CD4-positive, alpha-beta T cell treated with Interleukin-1 beta for 1 hour (primary cell): Measurements from ENCODE around the gene MBOAT7.

ENCODE experiments used
- DNase-seq, 2 donors: peaks; one replicate each; pipeline ENCODE4 v3.0.0-alpha.2; 2020 to 2022

MBOAT7 gene

DNA sequence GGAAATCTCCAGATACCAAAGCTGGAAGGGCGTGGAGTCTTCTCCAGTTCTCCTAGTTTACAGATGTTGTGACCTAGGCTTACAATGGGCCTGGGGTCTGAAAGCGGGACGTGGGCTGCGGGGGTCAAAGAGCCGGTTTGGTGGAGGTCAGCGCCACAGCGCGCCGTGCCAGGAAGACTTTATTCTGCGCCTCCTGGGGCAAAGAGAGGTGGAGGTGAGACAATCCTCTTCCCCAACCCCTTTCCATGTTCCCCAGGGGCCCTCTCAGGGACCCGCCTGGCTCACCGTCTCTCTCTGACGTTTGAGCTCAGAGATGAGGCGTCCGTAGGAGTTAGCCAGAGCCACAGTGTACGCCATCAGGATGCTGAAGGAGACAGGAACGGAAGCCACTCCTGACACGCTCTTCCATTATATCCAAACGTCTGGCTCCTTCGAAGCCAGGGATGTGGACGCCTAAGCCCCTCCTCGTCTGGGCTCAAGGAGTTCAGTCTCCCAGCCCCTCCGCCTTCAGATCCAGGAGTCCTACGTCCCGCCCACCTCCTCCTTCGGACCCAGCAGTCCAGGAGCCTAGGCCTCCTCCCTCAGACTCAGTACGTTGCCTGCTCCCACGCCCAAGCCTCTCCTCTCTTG lies 29.1 kb downstream of the MBOAT7 start:
- DNase-seq = no peak

DNA sequence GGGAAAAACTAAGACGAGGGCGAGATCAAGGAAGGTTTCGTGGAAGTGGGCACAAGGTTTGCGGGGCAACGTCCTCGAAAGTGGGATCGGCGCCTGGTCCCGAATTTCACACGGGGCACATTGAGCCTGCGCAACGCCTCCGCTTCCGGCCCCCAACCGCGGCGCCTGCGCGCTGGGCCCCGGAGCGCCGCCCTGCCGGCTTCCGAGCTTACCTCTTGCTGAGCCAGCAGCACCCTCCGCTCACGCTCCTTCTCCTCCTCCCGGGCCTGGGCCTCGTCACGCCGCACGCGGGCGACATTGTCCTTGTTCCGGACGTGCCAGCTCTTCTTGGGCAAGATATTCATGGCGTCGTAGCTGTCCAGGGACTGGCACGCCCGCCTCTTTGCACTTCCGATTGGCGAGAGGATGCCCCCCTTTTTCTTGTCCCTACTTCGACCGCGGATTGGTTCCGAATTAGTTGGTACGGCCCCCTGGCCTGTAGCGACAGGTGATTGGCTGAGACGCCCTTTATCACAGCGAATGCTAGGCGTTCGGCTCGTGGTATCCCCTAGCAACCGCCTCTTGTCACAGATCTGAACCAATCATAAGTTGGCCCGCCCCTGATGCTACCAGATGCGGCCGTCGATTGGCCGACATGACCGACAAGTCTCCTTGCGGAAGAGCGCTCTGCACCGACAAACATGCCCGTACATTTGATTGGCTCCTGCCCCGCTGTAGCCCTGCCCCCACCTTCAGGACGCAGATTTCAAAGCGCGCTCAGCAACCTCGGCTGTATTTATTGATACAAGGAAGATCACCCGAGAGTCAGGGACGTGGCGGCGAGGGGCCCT lies 29.8 kb downstream of the MBOAT7 start, which contains the start of gene LENG1:
TSS of gene LENG1 (minus strand) at position 370 of the 830 bp plus-strand sequence. CDS start at position 344, 26 bp downstream.
- peak; percentile 100 for DNase-seq

DNA sequence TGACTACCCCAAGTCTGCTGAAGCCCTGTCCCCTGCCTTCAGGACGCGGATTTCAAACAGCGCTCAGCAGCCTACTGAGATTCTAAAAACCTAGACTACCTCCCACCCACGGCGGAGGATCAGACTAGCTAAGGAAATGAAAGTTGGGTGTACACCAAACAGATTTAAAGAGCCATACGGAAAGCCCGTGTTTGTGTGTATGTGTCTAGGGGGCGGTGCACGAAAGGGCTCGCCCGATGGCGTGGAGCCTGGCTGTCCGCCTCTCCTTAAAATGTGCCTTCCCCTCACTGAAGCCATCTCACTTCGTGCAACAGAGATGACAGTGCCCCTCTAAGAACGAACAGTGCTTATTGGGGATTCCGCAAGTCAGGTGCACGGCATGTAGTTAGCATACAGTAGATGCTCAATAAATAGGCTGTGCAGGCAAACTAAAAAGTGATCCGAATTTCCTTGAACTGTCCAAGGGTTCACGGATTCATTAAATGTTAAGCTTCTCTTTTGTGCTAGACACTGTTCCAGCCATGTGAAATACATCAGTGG lies 30.5 kb downstream of the MBOAT7 start:
- DNase-seq = peak in 1 of 2 donors; percentile 33

DNA sequence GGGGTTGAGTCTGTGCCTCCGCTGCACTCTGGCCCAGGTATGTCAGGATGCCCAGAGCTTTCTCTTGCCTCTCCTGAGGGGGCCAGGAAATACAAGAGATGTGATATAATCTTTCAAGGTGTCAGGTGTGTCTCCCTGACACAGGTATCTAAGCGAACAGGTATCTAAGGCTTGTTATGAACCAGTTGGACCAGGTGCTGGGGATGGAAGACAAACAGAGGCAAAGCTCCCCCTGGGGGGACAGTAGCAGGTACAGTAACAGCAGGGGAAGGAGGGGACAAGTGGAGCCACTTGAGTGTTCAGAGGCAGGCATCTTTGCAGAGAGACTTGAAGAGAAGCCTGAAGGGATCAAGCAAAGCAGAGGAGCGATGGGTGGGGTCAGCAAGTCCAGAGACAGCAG lies 32.4 kb downstream of the MBOAT7 start:
- DNase-seq = no peak

DNA sequence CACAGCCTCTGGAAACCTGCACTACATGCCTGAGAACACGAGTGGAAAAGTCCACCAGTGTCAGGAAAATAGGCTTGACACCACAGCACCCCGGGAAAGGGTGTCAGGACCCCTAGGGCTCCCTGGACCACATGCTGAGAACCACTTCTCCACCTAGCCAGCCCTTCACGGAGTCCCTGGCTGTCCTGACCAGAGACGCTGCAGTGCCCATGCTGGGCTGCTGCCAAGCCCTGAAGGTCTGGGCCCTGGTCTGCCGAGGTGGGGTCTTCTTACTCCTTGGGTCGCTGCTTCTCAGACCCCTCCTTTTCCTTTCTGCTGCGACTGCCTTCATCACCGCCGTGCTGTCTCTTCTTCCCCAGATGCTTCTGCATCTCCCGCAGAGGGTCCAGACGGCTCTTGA lies 32.9 kb downstream of the MBOAT7 start:
- no peak for DNase-seq

DNA sequence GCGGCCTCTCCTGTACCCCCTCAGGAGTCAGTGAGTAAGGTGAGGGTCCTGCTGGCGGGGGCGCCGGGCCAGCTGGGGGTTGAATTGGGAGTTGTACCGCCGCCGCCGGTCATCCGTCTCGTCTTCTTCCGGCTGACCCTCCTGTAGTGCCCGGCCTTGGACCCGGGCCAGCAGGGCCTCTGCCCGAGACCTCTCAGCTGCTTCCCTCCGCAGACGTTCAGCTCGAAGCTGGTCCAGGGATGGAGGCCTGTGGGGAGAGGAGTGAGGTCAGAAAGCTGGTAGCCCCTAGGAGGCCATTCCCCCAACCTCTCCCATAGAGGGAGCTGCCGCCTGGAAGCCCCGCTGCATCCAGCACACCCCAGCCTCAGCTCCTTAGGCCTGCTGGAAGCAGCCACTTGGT lies 33.7 kb downstream of the MBOAT7 start:
- no peak for DNase-seq

DNA sequence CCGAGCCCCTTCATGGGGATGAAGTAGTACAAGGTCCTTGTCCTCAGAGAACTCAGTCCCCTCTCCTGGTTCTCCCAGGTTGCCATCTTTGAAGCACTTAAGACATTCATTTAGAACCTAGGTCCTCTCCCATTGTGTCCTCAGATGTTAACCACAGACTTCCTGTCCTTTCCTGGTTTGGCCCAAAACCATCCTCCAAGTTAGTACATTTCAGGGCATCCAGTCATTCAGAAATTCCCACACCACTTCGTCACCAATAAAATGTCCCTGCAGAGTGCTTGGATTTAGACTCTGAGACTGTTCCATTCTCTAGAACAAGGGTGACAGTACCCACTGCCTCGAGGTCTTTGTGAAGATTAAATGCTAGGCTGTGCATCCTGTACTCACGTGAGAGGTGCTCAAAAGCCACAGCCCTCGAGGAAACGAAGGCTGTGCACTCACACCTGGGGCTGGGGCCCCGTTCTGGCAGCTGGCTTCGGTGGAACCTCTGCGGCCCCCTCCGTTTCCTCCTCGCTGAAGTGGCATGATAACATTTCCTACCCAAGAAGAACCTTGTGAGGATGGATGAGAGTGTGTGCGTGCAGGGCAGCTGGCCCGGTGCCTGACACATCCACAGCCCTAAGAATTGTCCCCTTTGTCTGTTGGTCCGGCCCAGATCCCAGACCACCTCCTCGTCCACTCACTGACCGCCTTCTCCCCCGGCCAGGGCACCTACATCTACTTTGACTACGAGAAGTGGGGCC lies 34.6 kb downstream of the MBOAT7 start:
- peak; percentile 31 to 38 for DNase-seq

DNA sequence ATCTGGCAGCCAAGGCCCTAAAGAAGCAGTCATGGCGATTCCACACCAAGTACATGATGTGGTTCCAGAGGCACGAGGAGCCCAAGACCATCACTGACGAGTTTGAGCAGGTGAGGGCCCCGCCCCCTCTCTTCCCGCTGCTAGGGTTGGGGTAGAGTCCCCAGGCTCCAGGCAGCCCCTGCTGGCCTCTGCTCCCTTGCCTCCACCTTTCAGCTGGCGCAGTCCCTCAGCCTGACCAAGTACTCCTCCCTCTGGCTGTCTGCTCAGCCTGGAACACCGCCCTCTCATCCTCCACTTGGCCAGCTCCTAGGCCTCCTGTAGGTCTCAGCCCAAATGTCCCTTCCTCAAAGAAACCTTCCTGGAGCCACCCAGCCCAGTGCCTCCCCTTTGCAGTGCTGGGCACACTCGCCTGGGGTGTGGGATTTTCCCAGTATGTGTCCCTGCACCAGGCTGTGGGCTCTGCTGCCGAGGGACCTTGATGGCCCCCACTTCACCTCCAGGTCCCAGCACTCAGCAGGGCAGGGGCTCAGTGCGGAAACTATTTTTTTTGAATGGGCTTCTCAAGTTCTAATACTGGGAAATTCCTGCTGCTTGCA lies 35.6 kb downstream of the MBOAT7 start:
- no peak for DNase-seq

DNA sequence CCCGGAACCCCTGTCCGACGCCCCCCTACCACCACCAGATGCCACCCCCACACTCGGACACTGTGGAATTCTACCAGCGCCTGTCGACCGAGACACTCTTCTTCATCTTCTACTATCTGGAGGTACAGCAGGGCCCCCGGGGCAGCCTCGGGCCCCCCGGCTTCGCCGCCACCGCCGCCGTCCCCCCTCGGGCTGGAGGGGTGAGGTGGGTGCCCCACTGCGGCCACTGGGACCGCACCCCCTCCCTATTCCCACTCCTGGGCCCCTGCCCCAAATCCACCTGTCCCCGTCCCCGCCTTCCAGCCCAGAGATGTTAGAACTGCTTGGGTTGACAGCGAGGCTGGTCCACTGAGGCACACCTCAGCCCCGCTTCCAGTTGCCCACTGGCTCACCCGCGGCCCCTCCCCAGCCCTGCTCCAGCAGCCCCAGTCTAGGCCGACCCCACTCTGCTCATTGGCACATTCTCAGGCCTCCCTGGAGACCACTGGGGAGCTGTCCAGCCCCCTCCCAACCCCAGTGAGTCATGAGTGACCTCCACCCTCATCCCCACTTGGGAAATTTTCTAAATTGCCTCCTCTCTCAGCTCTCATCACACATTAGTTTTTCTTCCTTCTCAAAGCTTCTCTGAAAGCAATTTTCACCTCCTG lies 36.4 kb downstream of the MBOAT7 start:
- DNase-seq = no peak

DNA sequence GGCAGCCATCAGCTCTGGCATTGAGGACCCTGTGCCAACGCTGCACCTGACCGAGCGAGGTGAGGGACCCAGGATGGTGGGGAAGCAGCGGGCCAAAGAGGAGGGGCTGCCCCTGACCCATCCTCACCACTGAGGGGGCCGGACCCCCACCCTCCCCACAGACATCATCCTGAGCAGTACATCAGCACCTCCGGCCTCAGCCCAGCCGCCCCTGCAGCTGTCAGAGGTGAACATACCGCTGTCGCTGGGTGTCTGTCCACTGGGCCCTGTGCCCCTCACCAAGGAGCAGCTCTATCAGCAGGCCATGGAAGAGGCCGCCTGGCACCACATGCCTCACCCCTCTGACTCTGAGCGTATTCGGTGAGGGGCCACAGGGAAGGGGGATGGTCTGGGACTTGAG lies 37.1 kb downstream of the MBOAT7 start:
- no peak for DNase-seq

DNA sequence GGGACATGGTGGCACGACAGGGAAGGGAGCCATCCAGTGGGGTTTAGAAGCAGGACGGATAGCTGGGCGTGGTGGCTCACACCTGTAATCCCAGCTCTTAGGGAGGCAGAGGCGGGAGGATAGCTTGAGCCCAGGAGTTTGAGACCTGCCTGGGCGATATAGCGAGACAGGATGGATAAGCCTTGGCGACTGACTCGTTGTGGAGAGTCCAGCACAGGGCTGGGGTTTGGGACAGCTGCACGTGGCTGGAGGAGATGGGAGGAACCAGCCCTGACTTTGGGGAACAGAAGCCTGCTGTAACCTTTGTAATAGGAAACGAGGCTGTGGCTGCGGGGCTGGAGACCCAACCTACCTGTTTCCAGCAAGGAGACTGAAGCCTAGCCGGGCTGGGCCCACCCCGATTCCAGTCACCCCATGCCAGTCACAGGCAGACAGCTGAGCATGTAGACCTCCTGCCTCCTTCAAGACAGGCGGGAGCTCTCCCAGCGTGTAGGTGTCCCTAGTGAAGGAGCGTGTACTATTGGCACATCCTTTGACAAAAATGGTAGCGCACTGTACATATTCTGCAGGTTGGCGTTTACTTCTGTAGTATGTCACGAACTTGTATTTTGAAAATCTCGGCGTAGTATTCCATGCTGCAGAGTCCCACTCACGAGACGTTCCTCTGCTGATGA lies 37.9 kb downstream of the MBOAT7 start:
- DNase-seq = no peak

DNA sequence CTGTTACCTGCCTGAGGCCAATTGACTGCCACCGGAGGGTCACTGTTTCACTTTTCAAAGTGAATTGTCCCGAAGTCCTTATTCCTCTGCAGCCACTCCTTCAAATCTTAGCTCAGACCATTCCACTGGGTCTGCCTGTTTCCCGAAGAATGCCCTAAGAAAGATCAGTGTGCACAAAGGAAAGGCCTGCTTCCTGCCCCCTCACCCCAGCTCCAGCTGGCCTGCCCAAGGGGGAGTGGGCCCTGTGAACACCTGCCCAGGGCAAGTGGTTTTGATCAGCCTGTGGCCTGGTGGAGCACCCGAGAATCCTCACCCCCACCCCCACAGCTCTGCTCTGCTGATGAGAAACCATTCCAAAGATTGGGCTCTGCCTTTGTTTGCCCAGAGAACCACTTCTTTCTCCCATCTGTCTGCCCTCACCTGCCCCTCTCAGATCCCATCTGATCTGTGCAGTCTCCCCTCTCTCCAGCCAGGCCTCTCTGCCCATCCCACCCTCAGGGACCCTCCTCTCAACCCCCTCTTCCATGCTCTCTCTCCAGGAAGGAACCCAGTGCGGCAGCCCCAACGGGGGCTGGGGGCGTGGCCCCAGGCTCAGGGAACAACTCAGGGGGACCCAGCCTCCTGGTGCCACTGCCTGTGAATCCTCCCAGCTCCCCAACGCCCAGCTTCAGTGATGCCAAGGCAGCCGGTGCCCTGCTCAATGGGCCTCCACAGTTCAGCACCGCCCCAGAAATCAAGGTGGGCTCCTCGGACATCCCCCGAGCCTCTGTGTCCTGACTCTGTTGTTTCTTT lies 40.2 kb downstream of the MBOAT7 start:
- DNase-seq = no peak

DNA sequence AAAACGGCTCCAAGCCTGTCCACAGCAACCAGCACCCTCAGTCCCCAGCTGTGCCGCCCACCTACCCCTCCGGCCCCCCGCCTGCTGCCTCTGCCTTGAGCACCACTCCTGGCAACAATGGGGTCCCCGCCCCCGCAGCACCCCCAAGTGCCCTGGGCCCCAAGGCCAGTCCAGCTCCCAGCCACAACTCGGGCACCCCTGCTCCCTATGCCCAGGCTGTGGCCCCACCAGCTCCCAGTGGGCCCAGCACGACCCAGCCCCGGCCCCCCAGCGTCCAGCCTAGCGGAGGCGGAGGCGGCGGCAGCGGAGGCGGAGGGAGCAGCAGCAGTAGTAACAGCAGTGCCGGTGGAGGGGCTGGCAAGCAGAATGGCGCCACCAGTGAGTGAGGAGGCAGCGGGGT lies 41.2 kb downstream of the MBOAT7 start:
- DNase-seq = no peak

DNA sequence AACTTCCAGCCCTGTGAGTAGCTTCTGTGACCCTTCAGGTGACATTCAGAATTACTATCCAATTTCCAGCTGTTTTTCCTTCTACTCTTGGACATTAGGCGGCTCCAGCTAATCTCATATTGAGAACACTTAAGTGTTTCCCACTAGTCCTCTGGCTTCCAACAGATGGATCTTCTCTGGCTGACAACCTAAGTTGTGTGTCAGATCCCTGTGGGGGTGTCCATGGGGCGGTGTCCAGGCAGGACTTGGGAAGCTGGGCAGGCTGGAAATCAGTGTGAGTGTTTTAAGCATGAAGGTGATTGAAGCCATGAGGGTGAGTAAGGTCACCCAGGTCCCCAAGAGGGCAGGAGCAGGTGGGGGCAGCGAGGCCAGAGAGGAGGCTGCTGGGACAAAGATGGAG lies 41.7 kb downstream of the MBOAT7 start:
- no peak for DNase-seq

DNA sequence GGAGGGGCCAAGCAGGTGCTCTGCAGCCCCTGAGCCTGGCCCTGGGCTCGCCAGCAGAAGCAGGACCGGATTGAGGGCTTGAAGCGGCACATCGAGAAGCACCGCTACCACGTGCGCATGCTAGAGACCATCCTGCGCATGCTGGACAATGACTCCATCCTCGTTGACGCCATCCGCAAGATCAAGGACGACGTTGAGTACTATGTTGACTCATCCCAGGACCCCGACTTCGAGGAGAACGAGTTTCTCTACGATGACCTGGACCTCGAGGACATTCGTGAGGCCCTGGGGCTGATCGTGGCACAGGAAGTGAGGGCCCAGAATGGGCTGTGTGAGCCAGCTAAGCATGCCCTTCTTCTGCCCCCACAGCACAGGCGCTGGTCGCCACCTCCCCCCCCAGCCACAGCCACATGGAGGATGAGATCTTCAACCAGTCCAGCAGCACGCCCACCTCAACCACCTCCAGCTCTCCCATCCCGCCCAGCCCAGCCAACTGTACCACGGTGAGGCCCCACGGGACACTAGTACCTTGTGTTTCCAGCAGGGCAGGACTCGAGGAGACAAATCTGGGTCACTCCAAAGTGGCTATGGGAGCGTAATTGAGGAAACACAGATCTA lies 43.7 kb downstream of the MBOAT7 start:
- DNase-seq = no peak

DNA sequence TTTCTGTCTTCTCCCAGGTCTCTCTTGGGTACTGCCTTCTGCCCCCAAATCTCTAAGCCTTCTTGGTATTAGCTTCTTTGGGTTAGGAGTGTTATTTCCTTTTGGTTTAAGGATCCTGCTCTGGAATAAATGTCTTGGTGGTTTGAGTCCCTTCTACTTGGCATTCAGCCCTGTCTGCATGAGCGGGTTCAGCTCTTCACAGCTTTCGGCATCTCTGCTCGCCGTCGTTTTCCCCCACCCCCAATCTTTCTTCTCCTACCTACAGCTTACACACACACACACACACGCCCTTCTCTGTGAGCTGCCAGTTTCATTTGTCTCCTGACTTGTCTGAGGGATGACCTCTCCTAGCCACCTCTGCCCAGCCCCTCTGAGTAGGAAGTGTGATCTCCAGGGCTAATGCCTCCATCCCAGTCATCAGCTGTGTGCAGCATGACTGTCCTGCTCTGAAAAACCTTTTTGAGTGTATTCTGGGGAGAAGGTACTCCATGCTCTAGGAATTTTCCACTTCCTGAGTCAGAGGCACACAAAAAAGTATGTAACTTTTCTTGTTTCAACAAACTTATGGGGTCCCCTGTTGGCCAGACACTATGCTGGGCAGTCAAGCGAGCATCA lies 47.1 kb downstream of the MBOAT7 start:
- DNase-seq = no peak

DNA sequence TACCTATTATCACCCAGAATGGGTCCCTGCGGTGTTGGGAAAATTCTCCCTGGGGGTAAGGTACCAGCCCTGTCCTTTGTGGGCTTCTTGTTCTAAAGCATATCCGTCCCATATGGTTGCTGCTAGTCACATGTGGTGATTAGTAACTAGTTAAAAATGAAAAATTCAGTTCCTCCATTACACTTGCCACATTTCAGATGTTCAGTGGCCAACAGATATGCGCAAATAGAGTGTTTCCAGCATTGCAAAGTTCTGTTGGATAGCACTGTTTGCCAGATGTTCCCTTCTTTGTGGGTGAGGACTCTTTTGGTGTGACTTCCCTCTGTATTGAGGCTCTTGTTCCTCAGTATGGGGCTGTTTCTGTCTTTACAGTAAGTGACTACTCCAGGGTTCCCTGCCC lies 48.0 kb downstream of the MBOAT7 start:
- DNase-seq = no peak

DNA sequence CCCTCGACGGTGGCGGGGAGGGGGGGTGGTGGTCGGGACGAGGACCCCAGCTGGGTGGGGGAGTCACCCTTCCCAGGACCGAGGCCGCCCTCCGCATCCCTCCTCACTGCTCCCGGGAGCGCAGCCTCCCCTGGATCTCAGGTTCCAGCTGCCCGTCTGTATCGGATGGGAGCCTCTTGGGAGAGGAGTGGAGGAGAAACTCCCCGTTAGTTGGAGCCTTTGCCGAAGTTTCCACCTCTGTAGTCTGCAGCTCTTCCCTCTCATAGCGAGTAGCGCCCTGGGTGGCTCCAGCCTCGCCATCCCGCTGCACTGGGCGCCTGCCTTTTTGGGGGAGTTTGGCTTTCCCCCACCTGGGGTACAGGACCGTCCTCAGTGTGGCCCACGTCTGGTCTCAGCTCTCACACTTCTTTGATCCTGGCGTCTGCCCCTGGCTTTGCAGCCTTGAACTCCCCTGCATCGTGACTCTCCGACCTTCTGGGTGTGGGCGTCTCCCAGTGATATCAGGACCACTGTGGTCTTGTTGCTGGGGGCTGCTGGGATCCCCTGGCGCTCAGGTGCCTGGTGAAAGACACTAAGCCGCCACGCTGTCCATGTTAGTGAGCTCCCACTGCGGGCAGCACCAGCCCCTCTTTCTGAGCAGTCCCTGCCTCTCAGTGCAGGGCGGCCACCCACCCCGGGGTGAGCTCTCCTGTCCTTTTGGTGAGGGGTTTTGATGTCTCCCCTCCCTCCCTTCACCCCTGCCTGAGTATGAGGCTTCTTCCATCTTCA lies 50.7 kb downstream of the MBOAT7 start:
- DNase-seq = no peak
